ENCODE measurements around the gene EXOC8.

DNA sequence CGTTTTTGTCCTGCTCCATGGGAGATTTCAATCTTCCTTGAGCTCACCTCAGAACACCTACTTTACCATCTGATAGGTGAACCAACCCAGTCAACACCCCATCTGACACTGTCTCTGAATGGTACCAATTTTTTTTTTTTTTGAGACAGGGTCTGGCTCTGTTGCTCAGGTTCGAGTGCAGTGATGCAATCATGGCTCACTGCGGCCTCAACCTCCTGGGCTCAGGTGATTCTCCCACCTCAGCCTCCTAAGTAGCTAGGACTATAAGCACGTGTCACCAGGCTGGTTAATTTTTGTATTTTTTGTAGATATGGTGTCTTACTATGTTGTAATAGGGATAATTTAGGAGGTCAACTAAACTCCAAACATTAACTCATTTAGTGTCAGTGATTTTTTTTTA lies 36.7 kb upstream of the EXOC8 start:
- TF ChIP-seq POLR2A (IDR thresholded peaks at IDR 0.05; ENCODE audit: low read depth, low read length) (no peak), POLR2AphosphoS5 (IDR thresholded peaks at IDR 0.05; ENCODE audit: low read depth, low read length) (no peak)
